Common myeloid progenitor, CD34-positive (primary cell): ENCODE measurements around the gene TBRG4.
A peak's percentile ranks its signal among the peaks of the same experiment; 100 is the strongest.

Experiments
- CTCF ChIA-PET: fragments of 350-600 bp; sonication (Branson Sonifier 250); formaldehyde crosslinking; loops from one replicate; lab custom pipeline; 2021; ENCODE audit warnings: antibody characterized with exemption; lab: Charles Lee
- POLR2A ChIA-PET: fragments of 350-600 bp; sonication (Branson Sonifier 250); formaldehyde crosslinking; loops from one replicate; lab custom pipeline; 2021; ENCODE audit warnings: antibody characterized with exemption; lab: Charles Lee
- DNase-seq, 3 donors: peaks; one replicate each; pipeline versions ENCODE4 v3.0.0 to v3.0.0-alpha.2; 2013
- H3K27ac ChIP-seq, 2 experiments: 1 replicate in 1 of 2; 2 replicates in 1 of 2; pipeline ENCODE4 v1.7.0; 2013; ENCODE audit warnings: inconsistent platforms in 2 of 2, low read length in 2 of 2, mild to moderate bottlenecking in 2 of 2, low read depth in 1 of 2, moderate library complexity in 1 of 2; ENCODE audit not compliant: severe bottlenecking in 2 of 2, insufficient read depth in 1 of 2, poor library complexity in 1 of 2
- H3K27me3 ChIP-seq, 5 experiments: replicated peaks in 2 of 5; 1 replicate in 3 of 5; 2 replicates in 2 of 5; pipeline versions ENCODE4 v1.6.1 to v1.7.0; 2013; ENCODE audit warnings: low read length in 4 of 5, mild to moderate bottlenecking in 2 of 5, moderate library complexity in 2 of 5, inconsistent platforms in 1 of 5; ENCODE audit not compliant: insufficient read depth in 5 of 5, control insufficient read depth in 4 of 5
- H3K36me3 ChIP-seq, 4 experiments: 1 replicate in 2 of 4; 2 replicates in 2 of 4; pipeline versions ENCODE4 v1.6.1 to v1.7.0; 2013; ENCODE audit warnings: low read length in 3 of 4, control low read depth in 1 of 4, mild to moderate bottlenecking in 1 of 4; ENCODE audit not compliant: control insufficient read depth in 4 of 4, insufficient read depth in 4 of 4
- H3K4me1 ChIP-seq, 4 experiments: 1 replicate in 3 of 4; 2 replicates in 1 of 4; pipeline versions ENCODE4 v1.6.1 to v1.7.1; 2013; ENCODE audit warnings: low read length in 3 of 4, mild to moderate bottlenecking in 3 of 4, control low read depth in 1 of 4, inconsistent platforms in 1 of 4, moderate library complexity in 1 of 4; ENCODE audit not compliant: control insufficient read depth in 4 of 4, insufficient read depth in 4 of 4; ENCODE audit errors: control extremely low read depth in 1 of 4
- H3K4me3 ChIP-seq, 7 experiments: 1 replicate in 4 of 7; 2 replicates in 3 of 7; pipeline versions ENCODE4 v1.5.1 to v1.7.0; 2013; ENCODE audit warnings: mild to moderate bottlenecking in 7 of 7, low read length in 6 of 7, moderate library complexity in 6 of 7, inconsistent platforms in 2 of 7, low read depth in 2 of 7, control low read depth in 1 of 7; ENCODE audit not compliant: insufficient read depth in 4 of 7, control insufficient read depth in 1 of 7; ENCODE audit errors: extremely low read depth in 1 of 7
- H3K9me3 ChIP-seq, 5 experiments: 1 replicate in 4 of 5; 2 replicates in 1 of 5; pipeline versions ENCODE4 v1.6.1 to v1.7.1; 2013; ENCODE audit warnings: low read length in 4 of 5, mild to moderate bottlenecking in 2 of 5, inconsistent platforms in 1 of 5, low read depth in 1 of 5, moderate library complexity in 1 of 5; ENCODE audit not compliant: control insufficient read depth in 4 of 5, insufficient read depth in 2 of 5; ENCODE audit errors: control extremely low read depth in 1 of 5
- WGBS: methylation state at CpG from one replicate; pipeline ENCODE4 v1.1.5; 2013; ENCODE audit not compliant: insufficient coverage; 5-methylcytosine and 5-hydroxymethylcytosine counted together

The TBRG4 gene

DNA sequence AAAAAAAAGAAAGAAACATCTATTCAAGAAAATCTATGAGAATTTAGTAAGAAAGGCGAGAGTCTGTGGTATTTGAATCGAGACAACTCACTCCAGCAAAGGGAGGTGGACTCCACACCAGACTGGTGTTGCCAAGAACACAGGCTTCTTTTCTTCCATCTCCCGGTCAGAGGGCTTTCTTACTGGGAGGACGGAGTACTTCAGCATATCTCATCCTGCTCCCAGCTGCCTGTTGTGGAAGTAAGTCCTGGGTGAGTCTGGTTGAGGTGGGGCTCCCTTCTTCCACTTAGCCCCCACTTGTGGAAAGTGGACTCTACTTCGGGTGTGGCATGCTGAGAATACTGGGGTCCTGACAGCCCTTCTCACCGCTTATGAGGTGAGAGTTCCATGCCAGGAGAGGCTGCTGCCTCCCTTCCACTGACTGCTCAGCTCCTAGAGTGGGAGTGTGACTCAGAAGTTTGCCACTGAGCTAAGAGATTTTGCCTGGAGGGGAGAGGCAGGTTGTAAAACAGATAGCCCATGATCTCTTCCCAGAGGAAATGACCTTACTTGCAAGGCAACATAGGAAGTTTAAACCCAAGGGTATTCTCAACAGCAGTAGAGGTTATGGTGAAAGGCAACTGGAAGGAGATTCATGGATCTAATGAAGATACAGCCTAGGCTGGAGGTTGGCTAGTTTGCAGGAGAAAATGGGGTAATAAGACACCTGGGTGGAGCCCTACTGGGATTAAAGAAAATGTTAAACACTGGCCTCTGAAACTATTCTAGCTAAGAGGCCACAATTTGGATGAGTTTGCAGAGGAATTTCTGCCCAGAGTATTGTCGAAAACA is 19.2 kb downstream of the TBRG4 start:
- POLR2A ChIA-PET = interaction anchor here (0.5 kb wide), 1 partner anchor 241 kb away, joined by 3 read pairs; no protein-coding TSS in a partner anchor
- Histone ChIP-seq H3K4me1 (peaks cover 0 to 8% (median 6%) of the 10 kb centered on the region in 4 experiments), H3K27ac (no peak overlapping the region), H3K27me3 (peaks cover 4 to 34% (median 9%) of the 10 kb centered on the region in 5 experiments), H3K9me3 (peaks cover 0 to 6% (median 0%) of the 10 kb centered on the region in 5 experiments), H3K36me3 (no peaks in the 10 kb centered on the region), H3K4me3 (no peak overlapping the region)
- no peak for DNase-seq
- WGBS = 77% methylated on average over 5 of the region's 7 CpGs
- CTCF ChIA-PET = interaction anchor here (0.6 to 1.0 kb wide), 2 partner anchors 17 to 20 kb away, joined by 3 to 4 read pairs; no protein-coding TSS in a partner anchor

DNA sequence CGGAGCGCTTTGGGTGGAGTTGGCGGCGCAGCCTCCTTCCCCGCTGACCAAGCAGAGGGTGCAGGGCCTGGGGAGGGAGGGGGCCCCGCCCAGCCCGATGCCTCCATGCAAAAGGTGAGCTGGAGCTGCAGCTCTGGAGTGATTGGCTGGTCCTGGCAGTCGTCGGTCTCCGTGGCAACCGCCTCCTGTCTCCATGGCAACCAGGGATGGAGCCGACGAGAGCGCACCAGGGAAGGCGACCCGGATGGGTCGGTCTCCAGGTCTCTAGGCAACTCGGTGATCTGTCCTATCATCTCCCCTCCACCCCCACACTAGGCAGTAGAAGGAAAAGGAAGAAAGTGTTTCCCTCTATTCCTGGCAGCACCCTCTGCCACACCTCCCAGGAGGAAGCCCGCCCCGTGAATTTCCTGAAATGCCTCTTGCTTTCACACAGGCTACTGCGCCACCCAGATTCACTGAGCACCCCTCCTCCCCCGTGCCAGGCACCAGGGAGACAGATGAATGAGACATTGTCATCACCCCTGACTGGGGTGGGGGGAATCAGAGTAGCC is 22.1 kb downstream of the TBRG4 start:
- peaks cover 0 to 2% (median 0%) of the 10 kb centered on the region in 5 experiments for H3K9me3 ChIP-seq
- H3K4me3 ChIP-seq = peak overlapping the region in 5 of 7 experiments; percentile 36 to 70 (median 56)
- no CpG with 5 or more reads among the region's 22 CpGs for WGBS
- ChIA-PET POLR2A (no interaction called here), CTCF (no interaction called here)
- no peaks in the 10 kb centered on the region for H3K36me3 ChIP-seq
- no peak overlapping the region for H3K27ac ChIP-seq
- H3K27me3 ChIP-seq = peaks cover 4 to 34% (median 9%) of the 10 kb centered on the region in 5 experiments
- H3K4me1 ChIP-seq = peaks cover 0 to 8% (median 6%) of the 10 kb centered on the region in 4 experiments
- peak; percentile 24 to 58 (median 54) for DNase-seq

DNA sequence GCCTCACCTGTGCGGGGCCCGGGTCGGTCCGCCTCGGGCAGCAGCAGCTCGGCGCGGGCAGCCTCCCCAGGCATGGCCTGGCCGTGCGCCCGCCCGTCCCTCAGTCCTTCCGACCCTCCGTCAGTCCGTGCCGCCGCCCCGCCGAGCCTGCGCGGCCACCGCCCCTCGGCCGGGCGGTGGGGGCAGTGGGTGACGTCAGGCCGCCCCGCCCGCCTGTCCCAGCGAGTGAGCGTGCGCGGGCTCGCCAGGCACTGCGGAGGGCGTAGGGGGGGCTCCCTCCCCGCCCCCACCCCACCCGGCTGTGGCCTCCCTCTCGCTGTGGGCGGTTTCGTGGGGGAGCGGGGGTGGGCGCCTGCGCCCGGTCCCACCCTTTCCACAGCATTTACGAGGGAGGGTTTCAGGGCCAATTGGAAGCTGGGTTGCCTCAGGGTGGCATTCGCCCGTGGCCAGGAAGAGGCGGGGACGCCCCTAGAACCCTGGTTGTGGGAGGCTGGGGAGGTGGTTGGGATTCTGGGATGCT is 22.6 kb downstream of the TBRG4 start, which contains the start of gene NACAD:
Gene NACAD, minus strand, starts transcription at position 149 of the 520 bp plus-strand sequence. Its CDS starts 75 bp downstream, at position 74.
- WGBS = 0% methylated on average over 29 of the region's 50 CpGs
- CTCF ChIA-PET = no interaction called here
- POLR2A ChIA-PET = no interaction called here
- DNase-seq = peak in 2 of 3 donors; percentile 41 to 54
- H3K9me3 ChIP-seq = peaks cover 0 to 2% (median 0%) of the 10 kb centered on the region in 5 experiments
- no peaks in the 10 kb centered on the region for H3K36me3 ChIP-seq
- H3K27ac ChIP-seq = no peak within 1 kb of the TSS
- H3K4me1 ChIP-seq = peaks cover 0 to 8% (median 6%) of the 10 kb centered on the region in 4 experiments
- peak within 1 kb of the TSS in 6 of 7 experiments; percentile 36 to 70 (median 48) for H3K4me3 ChIP-seq
- H3K27me3 ChIP-seq = peaks cover 4 to 34% (median 9%) of the 10 kb centered on the region in 5 experiments

DNA sequence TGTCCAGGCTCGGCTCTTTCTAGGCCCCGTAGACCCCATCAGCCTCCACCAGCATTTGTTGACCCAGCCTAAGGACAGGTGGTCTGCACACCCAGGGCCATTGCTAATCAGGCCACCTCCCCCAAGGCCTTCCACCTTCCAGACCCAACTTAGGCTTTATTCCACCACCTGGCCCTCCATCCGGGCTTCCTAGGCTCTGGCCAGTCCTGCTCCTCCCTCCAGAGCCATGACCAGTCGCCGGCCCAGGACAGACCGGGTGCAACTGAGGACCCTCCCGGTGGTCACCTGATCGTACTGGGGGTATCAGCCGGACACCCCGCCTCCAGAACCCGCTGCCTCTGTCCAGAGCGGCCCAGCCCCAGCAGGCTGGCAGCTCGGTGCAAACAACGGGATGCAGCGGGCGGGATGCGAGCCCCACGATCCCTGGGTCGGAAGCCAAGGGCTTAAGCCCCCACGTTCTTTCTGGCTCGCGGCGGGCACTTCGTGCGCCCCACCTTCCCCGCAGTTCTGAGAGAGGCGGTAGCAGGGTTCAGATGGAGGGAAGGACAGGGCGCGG is 23.3 kb downstream of the TBRG4 start:
- no peak for DNase-seq
- Histone ChIP-seq H3K27me3 (peaks cover 4 to 34% (median 9%) of the 10 kb centered on the region in 5 experiments), H3K4me1 (peaks cover 0 to 8% (median 6%) of the 10 kb centered on the region in 4 experiments), H3K36me3 (no peaks in the 10 kb centered on the region), H3K27ac (no peak overlapping the region), H3K9me3 (peaks cover 0 to 2% (median 0%) of the 10 kb centered on the region in 5 experiments), H3K4me3 (peak overlapping the region in 1 of 7 experiments; percentile 70)
- ChIA-PET CTCF (no interaction called here), POLR2A (interaction anchor here (1.2 kb wide), 1 partner anchor 12 kb away, joined by 3 read pairs; no protein-coding TSS in a partner anchor)
- 78% methylated on average over 11 of the region's 29 CpGs for WGBS

DNA sequence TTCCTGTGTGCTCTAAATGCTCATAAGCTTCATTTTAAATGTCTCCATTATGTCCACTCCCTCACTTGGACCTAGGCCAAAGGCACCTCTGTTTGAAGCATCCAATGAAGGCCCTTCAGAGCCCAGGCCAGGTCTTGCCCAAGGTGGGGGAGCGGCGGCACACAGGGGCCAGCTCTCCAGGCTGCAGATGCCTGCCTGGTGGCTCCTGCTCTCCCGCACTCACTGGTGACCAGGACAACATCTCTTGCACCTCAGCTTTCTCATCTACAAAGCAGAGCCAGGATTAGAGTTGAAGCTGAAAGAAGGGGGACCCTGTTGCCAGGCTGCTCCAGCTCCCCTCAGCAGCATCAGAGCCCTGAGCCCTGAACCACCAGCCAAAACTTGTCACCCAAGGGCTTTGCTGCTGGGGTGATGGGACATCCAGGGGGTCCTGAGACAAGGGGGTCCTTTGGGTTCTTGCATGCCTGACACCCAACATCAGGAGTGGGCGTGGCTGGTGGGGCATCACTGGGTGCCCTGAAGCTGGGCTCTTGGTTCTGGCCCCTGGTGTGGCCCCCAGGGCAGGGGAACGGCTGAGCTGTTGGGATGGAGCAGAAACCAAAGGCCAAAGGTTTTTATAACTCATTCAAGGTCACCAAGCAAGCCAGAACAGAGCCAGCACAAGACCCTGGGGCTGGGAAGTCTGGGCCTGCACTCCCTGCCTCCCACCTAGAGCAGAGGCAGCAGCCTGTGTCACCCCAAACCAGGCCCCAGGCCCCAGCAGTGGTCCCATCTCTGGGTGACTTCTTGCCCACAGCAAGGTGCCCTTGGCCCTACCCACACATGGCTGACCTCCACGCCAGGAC is 24.0 kb downstream of the TBRG4 start:
- no peak overlapping the region for H3K27ac ChIP-seq
- peaks cover 2 to 34% (median 9%) of the 10 kb centered on the region in 5 experiments for H3K27me3 ChIP-seq
- no peak overlapping the region for H3K4me3 ChIP-seq
- DNase-seq = no peak
- H3K9me3 ChIP-seq = no peaks in the 10 kb centered on the region
- peaks cover 0 to 8% (median 6%) of the 10 kb centered on the region in 4 experiments for H3K4me1 ChIP-seq
- ChIA-PET CTCF (interaction anchor here (0.9 kb wide), 1 partner anchor 48 kb away, joined by 4 read pairs; no protein-coding TSS in a partner anchor), POLR2A (interaction anchor here (1.2 kb wide), 1 partner anchor 13 kb away, joined by 3 read pairs; no protein-coding TSS in a partner anchor)
- no peaks in the 10 kb centered on the region for H3K36me3 ChIP-seq
- 100% methylated on average over 5 of the region's 6 CpGs for WGBS
